Adrenal gland (tissue), 5 donors: ENCODE results near the gene TCF12.

ENCODE experiments used
- POLR2A ChIP-seq, 2 donors: fragments of 450-650 bp; IDR thresholded peaks; one replicate each; pipeline ENCODE4 v1.6.1; 2017; ENCODE audit warnings: antibody characterized with exemption in 2 of 2, mild to moderate bottlenecking in 2 of 2, moderate library complexity in 1 of 2
- TF ChIP-seq, protein P1 (sequence below), 6 experiments: fragments of 450-650 bp in 4 of 6; fragments of 200-600 bp in 2 of 6; sonication (generic) in 1 of 6; IDR thresholded peaks; 1 replicate in 5 of 6; 2 replicates in 1 of 6; pipeline versions ENCODE4 v1.5.1 to v1.8.0; 2016 to 2021; ENCODE audit warnings: antibody characterized with exemption in 6 of 6, mild to moderate bottlenecking in 2 of 6, moderate library complexity in 1 of 6
- donor health status: DM: no; HTN: no; CAD: no.

DNA sequence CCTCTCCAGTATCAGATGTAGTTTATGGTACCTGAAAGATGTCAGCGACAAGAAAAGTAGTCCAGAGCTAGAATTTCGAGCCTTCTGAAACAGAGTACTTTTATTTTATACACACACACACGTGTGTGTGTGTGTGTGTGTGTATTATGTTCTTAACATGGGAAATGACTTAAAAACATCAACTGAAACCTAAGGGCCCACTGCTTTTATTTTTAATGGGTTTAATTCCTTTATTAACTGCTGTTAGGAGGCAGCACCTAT, 1.9 kb downstream of the TCF12 start:
- TF ChIP-seq, protein P1, sequence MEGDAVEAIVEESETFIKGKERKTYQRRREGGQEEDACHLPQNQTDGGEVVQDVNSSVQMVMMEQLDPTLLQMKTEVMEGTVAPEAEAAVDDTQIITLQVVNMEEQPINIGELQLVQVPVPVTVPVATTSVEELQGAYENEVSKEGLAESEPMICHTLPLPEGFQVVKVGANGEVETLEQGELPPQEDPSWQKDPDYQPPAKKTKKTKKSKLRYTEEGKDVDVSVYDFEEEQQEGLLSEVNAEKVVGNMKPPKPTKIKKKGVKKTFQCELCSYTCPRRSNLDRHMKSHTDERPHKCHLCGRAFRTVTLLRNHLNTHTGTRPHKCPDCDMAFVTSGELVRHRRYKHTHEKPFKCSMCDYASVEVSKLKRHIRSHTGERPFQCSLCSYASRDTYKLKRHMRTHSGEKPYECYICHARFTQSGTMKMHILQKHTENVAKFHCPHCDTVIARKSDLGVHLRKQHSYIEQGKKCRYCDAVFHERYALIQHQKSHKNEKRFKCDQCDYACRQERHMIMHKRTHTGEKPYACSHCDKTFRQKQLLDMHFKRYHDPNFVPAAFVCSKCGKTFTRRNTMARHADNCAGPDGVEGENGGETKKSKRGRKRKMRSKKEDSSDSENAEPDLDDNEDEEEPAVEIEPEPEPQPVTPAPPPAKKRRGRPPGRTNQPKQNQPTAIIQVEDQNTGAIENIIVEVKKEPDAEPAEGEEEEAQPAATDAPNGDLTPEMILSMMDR (IDR thresholded peaks at IDR 0.05) = no peak
- TF ChIP-seq POLR2A (IDR thresholded peaks at IDR 0.05) = no peak
